IMR-90 (cell line): ENCODE results near the gene SYNM. TPM values are rescaled to one million over a fixed set of nuclear protein-coding genes. Genes with fewer than 3 reads are reported as not detected.

Source experiments
- ATAC-seq: fragments of 200-7000 bp; cut with Tn5 transposase; 2 replicates; pipeline ENCODE4 v1.9.1; 2020; ENCODE audit warnings: low read depth, mild to moderate bottlenecking, moderate library complexity
- BruUV-seq: library from RNA; stranded (reverse); fragments of 400-500 nt; replicated peaks from 2 replicates; lab custom pipeline; 2021; lab: Mats Ljungman, UMichigan
- CTCF ChIA-PET: fragments of 300-600 bp; formaldehyde crosslinking; extraction: SDS; loops from one replicate; lab custom pipeline; 2021; ENCODE audit warnings: antibody characterized with exemption; lab: Yijun Ruan, JAX
- POLR2A ChIA-PET: fragments of 300-600 bp; sonication (Branson Sonifier 250); formaldehyde crosslinking; loops from one replicate; lab custom pipeline; 2022; ENCODE audit warnings: antibody characterized with exemption; ENCODE audit not compliant: unreplicated experiment; lab: Charles Lee
- DNase-seq: peaks from one replicate; pipeline ENCODE4 v3.0.0; 2013
- H2AFZ ChIP-seq: replicated peaks from 2 replicates; pipeline ENCODE3; 2013; ENCODE audit warnings: low read length, mild to moderate bottlenecking; ENCODE audit not compliant: poor library complexity
- H2AK5ac ChIP-seq: 2 replicates; pipeline ENCODE4 v1.6.1; 2013; ENCODE audit warnings: low read depth, low read length, inconsistent platforms
- H2AK9ac ChIP-seq: replicated peaks from 2 replicates; pipeline ENCODE3; 2013; ENCODE audit warnings: mild to moderate bottlenecking, low read depth, low read length, moderate library complexity; ENCODE audit not compliant: poor library complexity
- H2BK120ac ChIP-seq: 2 replicates; pipeline ENCODE4 v1.6.1; 2013; ENCODE audit warnings: low read depth, low read length, inconsistent platforms
- H2BK15ac ChIP-seq: 3 replicates; pipeline ENCODE4 v1.6.1; 2013; ENCODE audit warnings: low read depth, low read length, inconsistent platforms
- H2BK20ac ChIP-seq: 2 replicates; pipeline ENCODE4 v1.6.1; 2013; ENCODE audit warnings: low read depth, mild to moderate bottlenecking, inconsistent platforms, low read length, moderate library complexity
- H2BK5ac ChIP-seq: 2 replicates; pipeline ENCODE4 v1.6.1; 2013; ENCODE audit warnings: mild to moderate bottlenecking, low read depth, low read length, inconsistent platforms; ENCODE audit not compliant: poor library complexity, severe bottlenecking
- H3K14ac ChIP-seq: replicated peaks from 2 replicates; pipeline ENCODE4 v1.6.1; 2013; ENCODE audit warnings: low read depth, low read length, inconsistent platforms
- H3K18ac ChIP-seq: 2 replicates; pipeline ENCODE4 v1.6.1; 2013; ENCODE audit warnings: low read depth, low read length, control low read depth
- H3K23ac ChIP-seq: 2 replicates; pipeline ENCODE4 v1.6.1; 2013; ENCODE audit warnings: low read depth, low read length, inconsistent platforms
- H3K27ac ChIP-seq: 2 replicates; pipeline ENCODE4 v1.5.1; 2013; ENCODE audit warnings: mild to moderate bottlenecking, control low read depth, low read length; ENCODE audit not compliant: insufficient read depth
- H3K27me3 ChIP-seq: 2 replicates; pipeline ENCODE4 v1.6.1; 2013; ENCODE audit warnings: low read length; ENCODE audit not compliant: control insufficient read depth, insufficient read depth
- H3K36me3 ChIP-seq: 2 replicates; pipeline ENCODE4 v1.6.1; 2013; ENCODE audit warnings: low read length, mixed read lengths; ENCODE audit not compliant: control insufficient read depth, insufficient read depth
- H3K4ac ChIP-seq: 2 replicates; pipeline ENCODE4 v1.6.1; 2013; ENCODE audit warnings: low read depth, low read length, inconsistent platforms
- H3K4me1 ChIP-seq: 2 replicates; pipeline ENCODE4 v1.6.1; 2013; ENCODE audit warnings: low read length, mixed read lengths; ENCODE audit not compliant: control insufficient read depth, insufficient read depth
- H3K4me2 ChIP-seq: 2 replicates; pipeline ENCODE4 v1.6.1; 2013; ENCODE audit warnings: low read depth, mild to moderate bottlenecking, control low read depth, low read length, moderate library complexity
- H3K4me3 ChIP-seq: 2 replicates; pipeline ENCODE4 v1.5.1; 2013; ENCODE audit warnings: low read depth, mild to moderate bottlenecking, control low read depth, low read length, moderate library complexity; ENCODE audit not compliant: insufficient read depth
- H3K56ac ChIP-seq: 2 replicates; pipeline ENCODE4 v1.6.1; 2013; ENCODE audit warnings: low read length, inconsistent platforms; ENCODE audit not compliant: insufficient read depth; ENCODE audit errors: extremely low read depth
- H3K79me1 ChIP-seq, 2 experiments: 2 replicates each; pipeline ENCODE4 v1.6.1; 2013; ENCODE audit warnings: low read length in 2 of 2, inconsistent platforms in 1 of 2, low read depth in 1 of 2
- H3K9ac ChIP-seq: 2 replicates; pipeline ENCODE4 v1.6.1; 2013; ENCODE audit warnings: low read depth, low read length, control low read depth
- H3K9me1 ChIP-seq: 2 replicates; pipeline ENCODE4 v1.6.1; 2013; ENCODE audit warnings: low read length, inconsistent platforms; ENCODE audit not compliant: insufficient read depth
- H3K9me3 ChIP-seq: 2 replicates; pipeline ENCODE4 v1.6.1; 2013; ENCODE audit warnings: low read length; ENCODE audit not compliant: control insufficient read depth, insufficient read depth
- H4K20me1 ChIP-seq: 2 replicates; pipeline ENCODE4 v1.6.1; 2013; ENCODE audit warnings: low read length, inconsistent platforms; ENCODE audit not compliant: insufficient read depth
- H4K5ac ChIP-seq: 2 replicates; pipeline ENCODE4 v1.6.1; 2013; ENCODE audit warnings: mild to moderate bottlenecking, low read depth, low read length, control low read depth
- H4K8ac ChIP-seq, 2 experiments: 2 replicates each; pipeline ENCODE4 v1.6.1; 2013; ENCODE audit warnings: low read depth in 2 of 2, low read length in 2 of 2, control low read depth in 1 of 2, inconsistent platforms in 1 of 2
- H4K91ac ChIP-seq: 2 replicates; pipeline ENCODE4 v1.6.1; 2013; ENCODE audit warnings: low read depth, low read length, inconsistent platforms; ENCODE audit not compliant: insufficient read depth
- BHLHE40 ChIP-seq: fragments of 150-350 bp; IDR thresholded peaks from 2 replicates; pipeline ENCODE4 v1.6.1; 2016; ENCODE audit warnings: mild to moderate bottlenecking, low read depth, low read length
- CEBPB ChIP-seq: IDR thresholded peaks from 2 replicates; pipeline ENCODE4 v1.6.1; 2012; ENCODE audit warnings: low read depth, low read length, improper control_type of control experiment
- CHD1 ChIP-seq: IDR thresholded peaks from 2 replicates; pipeline ENCODE4 v1.6.1; 2012; ENCODE audit warnings: low read depth, low read length, improper control_type of control experiment
- CTCF ChIP-seq: conservative IDR thresholded peaks from 2 replicates; pipeline ENCODE4 v1.5.1; 2012; ENCODE audit warnings: mild to moderate bottlenecking, low read depth, low read length, improper control_type of control experiment
- ELK1 ChIP-seq: fragments of 150-350 bp; IDR thresholded peaks from 2 replicates; pipeline ENCODE4 v1.6.1; 2016; ENCODE audit warnings: low read depth, mild to moderate bottlenecking, low read length, moderate library complexity, borderline replicate concordance
- FOS ChIP-seq: fragments of 150-350 bp; IDR thresholded peaks from 2 replicates; pipeline ENCODE4 v1.6.1; 2016; ENCODE audit warnings: low read depth, low read length
- MAFK ChIP-seq: IDR thresholded peaks from 2 replicates; pipeline ENCODE4 v1.6.1; 2012; ENCODE audit warnings: low read depth, low read length, improper control_type of control experiment
- MAZ ChIP-seq: IDR thresholded peaks from 2 replicates; pipeline ENCODE4 v1.6.1; 2012; ENCODE audit warnings: low read depth, mild to moderate bottlenecking, low read length, improper control_type of control experiment, moderate library complexity, borderline replicate concordance
- MXI1 ChIP-seq: IDR thresholded peaks from 2 replicates; pipeline ENCODE4 v1.6.1; 2012; ENCODE audit warnings: low read depth, mild to moderate bottlenecking, low read length, moderate library complexity, borderline replicate concordance
- POLR2A ChIP-seq: IDR thresholded peaks from 2 replicates; pipeline ENCODE4 v1.6.1; 2012; ENCODE audit warnings: mild to moderate bottlenecking, low read depth, low read length
- RAD21 ChIP-seq: IDR thresholded peaks from 2 replicates; pipeline ENCODE4 v1.6.1; 2012; ENCODE audit warnings: low read length, improper control_type of control experiment
- RCOR1 ChIP-seq: IDR thresholded peaks from 2 replicates; pipeline ENCODE4 v1.6.1; 2012; ENCODE audit warnings: mild to moderate bottlenecking, low read length, improper control_type of control experiment; ENCODE audit not compliant: insufficient replicate concordance
- RFX5 ChIP-seq: IDR thresholded peaks from 2 replicates; pipeline ENCODE4 v1.8.0; 2012; ENCODE audit warnings: low read depth, mild to moderate bottlenecking, low read length, moderate library complexity
- SMC3 ChIP-seq: fragments of 150-350 bp; IDR thresholded peaks from 2 replicates; pipeline ENCODE4 v1.6.1; 2016; ENCODE audit warnings: low read depth, mild to moderate bottlenecking, antibody characterized with exemption, low read length, moderate library complexity
- USF2 ChIP-seq: fragments of 150-350 bp; IDR thresholded peaks from 2 replicates; pipeline ENCODE4 v1.6.1; 2017; ENCODE audit warnings: mild to moderate bottlenecking, antibody characterized with exemption, low read length, low read depth
- WGBS, 2 experiments: methylation state at CpG; one replicate each; pipeline versions ENCODE4 v1.1.5 to v1.1.7; 2013; ENCODE audit warnings: missing lambda C conversion rate in 2 of 2; ENCODE audit not compliant: insufficient read length in 1 of 2; ENCODE audit errors: extremely low coverage in 2 of 2; 5-methylcytosine and 5-hydroxymethylcytosine counted together
- dilution Hi-C: fragments of 300-500 bp; cut with HindIII; formaldehyde crosslinking; loops from one replicate; pipeline ENCODE4 v1.14.3; 2018; ENCODE audit warnings: low sequenced_read_pairs; ENCODE audit not compliant: unreplicated experiment
- in situ Hi-C: fragments of 300-500 bp; cut with MboI; formaldehyde crosslinking; loops from 3 replicates; pipeline ENCODE4 v1.14.3; 2019; ENCODE audit warnings: low sequenced_read_pairs, inconsistent platforms, mixed read lengths
- intact Hi-C: fragments of 100-400 bp; cut with micrococcal nuclease; formaldehyde crosslinking; loops from 2 replicates; pipeline ENCODE4 v1.10.0; 2022
- polyA plus RNA-seq, 3 experiments: library from polyadenylated mRNA; depleted of rRNA; stranded (reverse); fragments of >200 nt; gene quantifications; 2 replicates each; pipeline ENCODE4 v1.2.3, GENCODE V29; 2012; ENCODE audit warnings: low replicate concordance in 1 of 3
- total RNA-seq: library from RNA; depleted of rRNA; stranded (reverse); fragments of >200 nt; gene quantifications from 2 replicates; pipeline ENCODE4 v1.2.3, GENCODE V29; 2012

SYNM gene
- total and polyA plus RNA-seq, 2 of the 4 experiments (the other 2 are of a cell fraction) = 2.1 to 3.4 TPM

- Histone ChIP-seq H2AFZ (no peak overlapping the region), H4K91ac (no peak overlapping the region), H3K9me3 (no peaks in the 10 kb centered on the region), H3K4me2 (no peak overlapping the region), H3K9ac (no peak overlapping the region), H3K36me3 (peaks cover 2% of the 10 kb centered on the region; the same call in 1 of the 2 replicates), H2AK5ac (no peak overlapping the region), H3K9me1 (peaks cover 4% of the 10 kb centered on the region; the same call in 1 of the 2 replicates), H2BK5ac (no peak overlapping the region), H3K79me1 (peaks cover 0 to 6% of the 10 kb centered on the region in 2 experiments; a peak in 1 of 4 replicates), H3K4me3 (no peak overlapping the region), H3K27ac (no peak overlapping the region), H3K56ac (no peak overlapping the region), H3K27me3 (no peaks in the 10 kb centered on the region), H3K23ac (no peak overlapping the region; the same call in 1 of the 2 replicates), H3K14ac (no peak overlapping the region), H4K20me1 (no peaks in the 10 kb centered on the region), H2AK9ac (no peak overlapping the region), H4K5ac (no peak overlapping the region), H2BK20ac (no peak overlapping the region), H3K4ac (no peak overlapping the region), H2BK15ac (no peak overlapping the region), H4K8ac (no peak overlapping the region), H3K18ac (no peak overlapping the region), H2BK120ac (no peak overlapping the region), H3K4me1 (no peaks in the 10 kb centered on the region)
- POLR2A ChIA-PET = no interaction called here
- intact Hi-C loops = no loop called here
- WGBS, 2 experiments = 81% methylated on average over 10 of the region's 20 CpGs; no CpG with 5 or more reads in 1 of the 2 experiments
- in situ Hi-C loops = loop anchor here (25.0 kb wide), 1 partner anchor 620 kb away; the partner anchor contains the start of gene LYSMD4
- no TSS peak for BruUV-seq
- DNase-seq (no peak), ATAC-seq (no peak)
- CTCF ChIA-PET = interaction anchor here (0.9 kb wide), 1 partner anchor 12 kb away, joined by 4 read pairs; the partner anchor contains the start of gene SYNM
- TF ChIP-seq USF2 (no peak), CTCF (no peak), SMC3 (no peak), ELK1 (no peak), POLR2A (no peak), MAZ (no peak), CHD1 (no peak), RAD21 (no peak), MAFK (no peak), FOS (no peak), RFX5 (no peak), MXI1 (no peak), CEBPB (no peak), BHLHE40 (no peak), RCOR1 (no peak)
- dilution Hi-C loops = loop anchor here (25.0 kb wide), 1 partner anchor 95 kb away; no protein-coding TSS in a partner anchor
These were observed 12.8 kb downstream of the SYNM start for GRCh38 chr15:99117563-99118257.
